Measurements from ENCODE around the gene BMPR1B.

Gene BMPR1B

GRCh38 chr4:94732358-94732698 lies 25.4 kb upstream of the BMPR1B start:
- no peak for DNase-seq
- no peak overlapping the region for H3K27ac ChIP-seq
- no peaks in the 10 kb centered on the region for H3K27me3 ChIP-seq (replicated peaks)
- H3K36me3 ChIP-seq (replicated peaks), result no peaks in the 10 kb centered on the region
- no peak for TF ChIP-seq CTCF (IDR thresholded peaks at IDR 0.05; ENCODE audit: low read depth, low read length, missing control alignments)
- in situ Hi-C loops (cut with HindIII; ENCODE audit: low pct_ligation_motif_present, low sequenced_read_pairs), result no loop called here
- H3K4me3 ChIP-seq (ENCODE audit: low read depth, low read length), result no peak overlapping the region

GRCh38 chr4:94739741-94740140 lies 18.0 kb upstream of the BMPR1B start:
- TF ChIP-seq CTCF (IDR thresholded peaks at IDR 0.05; ENCODE audit: low read depth, low read length, missing control alignments), result no peak
- Histone ChIP-seq H3K27me3 (replicated peaks) (no peaks in the 10 kb centered on the region), H3K4me3 (ENCODE audit: low read depth, low read length) (no peak overlapping the region), H3K27ac (no peak overlapping the region), H3K36me3 (replicated peaks) (no peaks in the 10 kb centered on the region)
- DNase-seq, result no peak
- in situ Hi-C loops (cut with HindIII; ENCODE audit: low pct_ligation_motif_present, low sequenced_read_pairs), result no loop called here

- no peak for TF ChIP-seq CTCF (IDR thresholded peaks at IDR 0.05; ENCODE audit: low read depth, low read length, missing control alignments)
- H3K4me3 ChIP-seq (ENCODE audit: low read depth, low read length), result no peak overlapping the region
- in situ Hi-C loops (cut with HindIII; ENCODE audit: low pct_ligation_motif_present, low sequenced_read_pairs), result no loop called here
- no peak overlapping the region for H3K27ac ChIP-seq
- H3K36me3 ChIP-seq (replicated peaks), result no peaks in the 10 kb centered on the region
- H3K27me3 ChIP-seq (replicated peaks), result no peaks in the 10 kb centered on the region
- peak; percentile 57 for DNase-seq
Measured at GRCh38 chr4:94741304-94741703, 16.5 kb upstream of the BMPR1B start.

- no peak for TF ChIP-seq CTCF (IDR thresholded peaks at IDR 0.05; ENCODE audit: low read depth, low read length, missing control alignments)
- no peak overlapping the region for H3K4me3 ChIP-seq (ENCODE audit: low read depth, low read length)
- no peaks in the 10 kb centered on the region for H3K27me3 ChIP-seq (replicated peaks)
- in situ Hi-C loops (cut with HindIII; ENCODE audit: low pct_ligation_motif_present, low sequenced_read_pairs), result no loop called here
- H3K27ac ChIP-seq, result no peak overlapping the region
- no peak for DNase-seq
- no peaks in the 10 kb centered on the region for H3K36me3 ChIP-seq (replicated peaks)
Measured at GRCh38 chr4:94743838-94744237, 13.9 kb upstream of the BMPR1B start.

GRCh38 chr4:94744850-94745249 lies 12.9 kb upstream of the BMPR1B start:
- Histone ChIP-seq H3K36me3 (replicated peaks) (no peaks in the 10 kb centered on the region), H3K27ac (no peak overlapping the region), H3K27me3 (replicated peaks) (no peaks in the 10 kb centered on the region), H3K4me3 (ENCODE audit: low read depth, low read length) (no peak overlapping the region)
- in situ Hi-C loops (cut with HindIII; ENCODE audit: low pct_ligation_motif_present, low sequenced_read_pairs), result no loop called here
- TF ChIP-seq CTCF (IDR thresholded peaks at IDR 0.05; ENCODE audit: low read depth, low read length, missing control alignments), result no peak
- DNase-seq, result no peak

- in situ Hi-C loops (cut with HindIII; ENCODE audit: low pct_ligation_motif_present, low sequenced_read_pairs), result no loop called here
- Histone ChIP-seq H3K4me3 (ENCODE audit: low read depth, low read length) (no peak overlapping the region), H3K27ac (no peak overlapping the region), H3K27me3 (replicated peaks) (no peaks in the 10 kb centered on the region), H3K36me3 (replicated peaks) (no peaks in the 10 kb centered on the region)
- DNase-seq, result no peak
- TF ChIP-seq CTCF (IDR thresholded peaks at IDR 0.05; ENCODE audit: low read depth, low read length, missing control alignments), result no peak
Measured at GRCh38 chr4:94746746-94747145, 11.0 kb upstream of the BMPR1B start.

All from brain microvascular endothelial cell (primary cell).